H1 (cell line): Measurements from ENCODE around the gene GCLM. TPM values are rescaled to one million over a fixed set of nuclear protein-coding genes. Genes with fewer than 3 reads are reported as not detected.

Experiments used
- CTCF ChIA-PET: fragments of 300-600 bp; sonication (Branson Sonifier 250); formaldehyde crosslinking; loops from one replicate; lab custom pipeline; 2021; ENCODE audit not compliant: partially characterized antibody; lab: Charles Lee
- POLR2A ChIA-PET: fragments of 300-600 bp; sonication (Branson Sonifier 250); formaldehyde crosslinking; loops from one replicate; lab custom pipeline; 2021; ENCODE audit warnings: inconsistent platforms; ENCODE audit not compliant: partially characterized antibody; lab: Charles Lee
- DNase-seq, 2 experiments: peaks; one replicate each; pipeline versions ENCODE4 v3.0.0 to v3.0.0-alpha.2; 2010 to 2022; ENCODE audit warnings: low spot score in 2 of 2, low read depth in 1 of 2, mixed read lengths in 1 of 2
- FAIRE-seq: peaks from 2 replicates; lab custom pipeline; 2011; peaks lifted over from hg19 to GRCh38; lab: Jason Lieb, UNC
- H2AFZ ChIP-seq: 2 replicates; pipeline ENCODE4 v1.8.1; 2012; ENCODE audit warnings: low read length, inconsistent platforms
- H2AK5ac ChIP-seq: 2 replicates; pipeline ENCODE4 v1.6.1; 2013; ENCODE audit warnings: low read depth, low read length
- H2BK120ac ChIP-seq: replicated peaks from 2 replicates; pipeline ENCODE3; 2013; ENCODE audit warnings: low read depth, low read length, inconsistent platforms
- H2BK12ac ChIP-seq: 2 replicates; pipeline ENCODE4 v1.6.1; 2013; ENCODE audit warnings: low read depth, low read length
- H2BK15ac ChIP-seq: 2 replicates; pipeline ENCODE4 v1.6.1; 2013; ENCODE audit warnings: low read length
- H2BK20ac ChIP-seq: 2 replicates; pipeline ENCODE4 v1.6.1; 2013; ENCODE audit warnings: low read length
- H2BK5ac ChIP-seq: 2 replicates; pipeline ENCODE4 v1.6.1; 2013; ENCODE audit warnings: low read depth, low read length
- H3K14ac ChIP-seq: 2 replicates; pipeline ENCODE4 v1.6.1; 2013; ENCODE audit warnings: inconsistent platforms; ENCODE audit not compliant: insufficient read length
- H3K18ac ChIP-seq: 2 replicates; pipeline ENCODE4 v1.6.1; 2013; ENCODE audit warnings: low read length; ENCODE audit errors: extremely low read depth
- H3K23ac ChIP-seq: 2 replicates; pipeline ENCODE4 v1.6.1; 2013; ENCODE audit warnings: inconsistent platforms; ENCODE audit not compliant: insufficient read length
- H3K23me2 ChIP-seq: 2 replicates; pipeline ENCODE4 v1.6.1; 2013; ENCODE audit warnings: low read depth, low read length
- H3K27ac ChIP-seq: 2 replicates; pipeline ENCODE4 v1.6.1; 2011; ENCODE audit warnings: low read depth, low read length, inconsistent platforms
- H3K27me3 ChIP-seq, 4 experiments: replicated peaks in 1 of 4; 1 replicate in 1 of 4; 2 replicates in 3 of 4; pipeline versions ENCODE4 v1.6.1 to v1.8.1; 2011 to 2013; ENCODE audit warnings: low read length in 3 of 4, mild to moderate bottlenecking in 3 of 4, inconsistent platforms in 2 of 4, mixed read lengths in 2 of 4, moderate library complexity in 1 of 4; ENCODE audit not compliant: control insufficient read depth in 3 of 4, insufficient read depth in 3 of 4; ENCODE audit errors: extremely low read depth in 1 of 4
- H3K36me3 ChIP-seq, 4 experiments: 2 replicates each; pipeline versions ENCODE4 v1.6.1 to v1.8.1; 2011 to 2013; ENCODE audit warnings: mild to moderate bottlenecking in 4 of 4, low read length in 3 of 4, moderate library complexity in 2 of 4, control low read depth in 1 of 4, inconsistent platforms in 1 of 4; ENCODE audit not compliant: insufficient read depth in 4 of 4, control insufficient read depth in 2 of 4
- H3K4ac ChIP-seq: replicated peaks from 2 replicates; pipeline ENCODE3; 2013; ENCODE audit warnings: low read length, low read depth, mixed read lengths, inconsistent platforms; ENCODE audit not compliant: insufficient read length
- H3K4me1 ChIP-seq, 4 experiments: replicated peaks in 1 of 4; 1 replicate in 1 of 4; 2 replicates in 3 of 4; pipeline versions ENCODE4 v1.6.1 to v1.8.1; 2011 to 2013; ENCODE audit warnings: low read length in 3 of 4, inconsistent platforms in 2 of 4, mixed read lengths in 1 of 4; ENCODE audit not compliant: insufficient read depth in 4 of 4, control insufficient read depth in 3 of 4
- H3K4me2 ChIP-seq, 2 experiments: 2 replicates each; pipeline versions ENCODE4 v1.6.1 to v1.8.1; 2011 to 2013; ENCODE audit warnings: low read depth in 2 of 2, low read length in 2 of 2, control low read depth in 1 of 2, inconsistent platforms in 1 of 2, mild to moderate bottlenecking in 1 of 2; ENCODE audit not compliant: insufficient read depth in 1 of 2
- H3K4me3 ChIP-seq, 4 experiments: fragments of 200-600, 300-600 bp in 1 of 4; sonication (generic), shearing (Covaris generic), sonication (Bioruptor Twin) in 1 of 4; 2 replicates each; pipeline versions ENCODE4 v1.5.1 to v1.8.1; 2011 to 2016; ENCODE audit warnings: low read length in 4 of 4, low read depth in 3 of 4, control low read depth in 2 of 4, inconsistent platforms in 2 of 4, mild to moderate bottlenecking in 2 of 4, mixed read lengths in 1 of 4, moderate library complexity in 1 of 4; ENCODE audit not compliant: insufficient read depth in 2 of 4; ENCODE audit errors: extremely low read depth in 1 of 4
- H3K56ac ChIP-seq: replicated peaks from 2 replicates; pipeline ENCODE3; 2013; ENCODE audit warnings: low read depth, mild to moderate bottlenecking, mixed read lengths, low read length, inconsistent platforms; ENCODE audit not compliant: insufficient read length
- H3K79me1 ChIP-seq: 2 replicates; pipeline ENCODE4 v1.6.1; 2013; ENCODE audit warnings: low read depth, low read length, control low read depth
- H3K79me2 ChIP-seq, 2 experiments: 2 replicates each; pipeline versions ENCODE4 v1.6.1 to v1.8.1; 2012 to 2013; ENCODE audit warnings: low read length in 2 of 2, mild to moderate bottlenecking in 2 of 2, inconsistent platforms in 1 of 2; ENCODE audit not compliant: insufficient read depth in 2 of 2, control insufficient read depth in 1 of 2
- H3K9ac ChIP-seq, 4 experiments: replicated peaks in 1 of 4; 1 replicate in 1 of 4; 2 replicates in 3 of 4; pipeline versions ENCODE4 v1.6.1 to v1.8.1; 2011 to 2013; ENCODE audit warnings: low read depth in 3 of 4, low read length in 3 of 4, control low read depth in 2 of 4, mild to moderate bottlenecking in 2 of 4, moderate library complexity in 2 of 4, inconsistent platforms in 1 of 4; ENCODE audit errors: extremely low read depth in 1 of 4
- H3K9me3 ChIP-seq, 2 experiments: 2 replicates each; pipeline versions ENCODE4 v1.6.1 to v1.8.1; 2012 to 2013; ENCODE audit warnings: mild to moderate bottlenecking in 2 of 2, moderate library complexity in 2 of 2, control low read depth in 1 of 2, inconsistent platforms in 1 of 2, low read depth in 1 of 2, low read length in 1 of 2, mixed read lengths in 1 of 2; ENCODE audit not compliant: insufficient read depth in 2 of 2
- H4K20me1 ChIP-seq, 2 experiments: replicated peaks in 1 of 2; 2 replicates each; pipeline versions ENCODE3 to v1.8.1; 2011 to 2013; ENCODE audit warnings: inconsistent platforms in 2 of 2, low read length in 2 of 2, mild to moderate bottlenecking in 1 of 2; ENCODE audit not compliant: insufficient read depth in 2 of 2, control insufficient read depth in 1 of 2
- H4K5ac ChIP-seq: 2 replicates; pipeline ENCODE4 v1.6.1; 2013; ENCODE audit warnings: low read length, low read depth, mixed read lengths, inconsistent platforms; ENCODE audit not compliant: insufficient read length
- H4K8ac ChIP-seq: 2 replicates; pipeline ENCODE4 v1.8.0; 2013; ENCODE audit warnings: mild to moderate bottlenecking, moderate library complexity, low read length, inconsistent platforms; ENCODE audit not compliant: insufficient read depth; ENCODE audit errors: extremely low read depth
- H4K91ac ChIP-seq: replicated peaks from 2 replicates; pipeline ENCODE3; 2013; ENCODE audit warnings: low read length, mixed read lengths, inconsistent platforms; ENCODE audit not compliant: insufficient read length
- CBX8 ChIP-seq: fragments of 300-800, 300-1000 bp; sonication (generic); IDR thresholded peaks from 2 replicates; pipeline ENCODE4 v1.7.1; 2016; ENCODE audit warnings: low read depth, low read length, borderline replicate concordance
- polyA plus RNA-seq, 7 experiments: library from polyadenylated mRNA; depleted of rRNA in 3 of 7; stranded (reverse) in 5 of 7; unstranded in 2 of 7; fragments of >200 nt in 5 of 7; fragments of 200-250 nt in 2 of 7; gene quantifications; 1 replicate in 5 of 7; 2 replicates in 1 of 7; 4 replicates in 1 of 7; pipeline versions ENCODE4 v1.2.1 to v1.2.3, GENCODE V29; 2011 to 2013; ENCODE audit warnings: missing spikeins in 2 of 7, mixed read lengths in 2 of 7
- total RNA-seq: library from RNA; stranded (reverse); fragmentation: NEBNext Ultra II Directional; extraction: Animal tissue kit (Norgen Biotek cat#: 25700); gene quantifications from 2 replicates; pipeline ENCODE4 v1.2.1, GENCODE V29; 2021

Gene GCLM
- total and polyA plus RNA-seq, 2 of the 8 experiments (the other 6 are each of a cell fraction or from before 2014, with no cell fraction given), result 3.1 to 12.8 TPM

- H3K27ac ChIP-seq, result no peak overlapping the region
- H2AK5ac ChIP-seq, result no peak overlapping the region
- no peak overlapping the region for H3K9ac ChIP-seq
- FAIRE-seq (no peak), DNase-seq (no peak)
- no peak overlapping the region for H3K18ac ChIP-seq
- peaks cover 4% of the 10 kb centered on the region; the same call in 1 of the 2 replicates for H3K23me2 ChIP-seq
- H3K79me2 ChIP-seq, result no peaks in the 10 kb centered on the region
- no peak overlapping the region for H3K23ac ChIP-seq
- no peak overlapping the region for H2BK5ac ChIP-seq
- no peaks in the 10 kb centered on the region for H3K4me1 ChIP-seq
- peaks cover 7 to 9% of the 10 kb centered on the region in 2 experiments for H3K9me3 ChIP-seq
- H3K14ac ChIP-seq, result no peak overlapping the region
- no peak overlapping the region for H2BK15ac ChIP-seq
- H2BK20ac ChIP-seq, result no peak overlapping the region
- H3K4ac ChIP-seq, result no peak overlapping the region
- H4K20me1 ChIP-seq, result no peaks in the 10 kb centered on the region
- no peak overlapping the region for H2AFZ ChIP-seq
- TF ChIP-seq CBX8, result no peak
- no peak overlapping the region for H2BK120ac ChIP-seq
- no peak overlapping the region for H4K8ac ChIP-seq
- H3K27me3 ChIP-seq, result no peaks in the 10 kb centered on the region
- H3K56ac ChIP-seq, result no peak overlapping the region
- H3K4me2 ChIP-seq, result no peak overlapping the region
- H4K5ac ChIP-seq, result no peak overlapping the region
- H3K79me1 ChIP-seq, result no peaks in the 10 kb centered on the region
- no peak overlapping the region for H3K4me3 ChIP-seq
- H2BK12ac ChIP-seq, result no peak overlapping the region
- no peak overlapping the region for H4K91ac ChIP-seq
- POLR2A ChIA-PET, result no interaction called here
- CTCF ChIA-PET, result interaction anchor here (0.7 to 14.0 kb wide), 16 partner anchors 13 to 414 kb away, joined by 3 to 324 read pairs (median 3); partner anchors contain the start of gene BCAR3
- H3K36me3 ChIP-seq, result no peaks in the 10 kb centered on the region
These were observed 57.9 kb downstream of the GCLM start for GRCh38 chr1:93851327-93851712.
